HCT116 (cell line): ENCODE results near the gene VPS45. TPM values are rescaled to one million over a fixed set of nuclear protein-coding genes. Genes with fewer than 3 reads are reported as not detected.

Experiments used
- ATAC-seq: fragments of 200-7000 bp; cut with Tn5 transposase; 2 replicates; pipeline ENCODE4 v1.9.1; 2020; ENCODE audit warnings: mild to moderate bottlenecking, moderate library complexity
- BruUV-seq: library from RNA; stranded (reverse); fragments of 400-500 nt; replicated peaks from 2 replicates; lab custom pipeline; 2021; lab: Mats Ljungman, UMichigan
- CTCF ChIA-PET: fragments of 300-600 bp; sonication (Branson Sonifier 250); formaldehyde crosslinking; loops from one replicate; lab custom pipeline; 2021; ENCODE audit warnings: antibody characterized with exemption; lab: Charles Lee
- POLR2A ChIA-PET: fragments of 300-600, 350-600 bp; sonication (Branson Sonifier 250); formaldehyde crosslinking; loops from one replicate; lab custom pipeline; 2021; ENCODE audit warnings: antibody characterized with exemption; lab: Charles Lee
- RAD21 ChIA-PET, 2 experiments: fragments of 300-600 bp; sonication (Branson Sonifier 250); formaldehyde crosslinking; loops; one replicate each; lab custom pipeline; 2023; ENCODE audit warnings: low total read pairs in 2 of 2; ENCODE audit not compliant: uncharacterized antibody in 2 of 2, unreplicated experiment in 2 of 2, low non-redundant PET in 1 of 2; lab: Charles Lee
- DNase-seq: peaks from one replicate; pipeline ENCODE4 v3.0.0-alpha.2; 2010; ENCODE audit warnings: low read depth, low spot score
- H2AFZ ChIP-seq: fragments of 200-600 bp; shearing (Covaris generic), sonication (generic); 2 replicates; pipeline ENCODE4 v1.6.1; 2017; ENCODE audit warnings: low read depth, mixed run types, mixed read lengths, antibody characterized with exemption, low read length; ENCODE audit not compliant: poor library complexity, severe bottlenecking
- H3K27ac ChIP-seq: 2 replicates; pipeline ENCODE4 v1.5.1; 2012; ENCODE audit warnings: low read depth, low read length
- H3K27me3 ChIP-seq: fragments of 200-600 bp; sonication (generic); 2 replicates; pipeline ENCODE4 v1.6.1; 2016; ENCODE audit warnings: mixed run types, low read length, mixed read lengths; ENCODE audit not compliant: insufficient read depth
- H3K36me3 ChIP-seq, 2 experiments: fragments of 200-500 bp in 1 of 2; fragments of 200-600 bp in 1 of 2; sonication (Bioruptor generic) in 1 of 2; sonication (generic) in 1 of 2; 2 replicates each; pipeline versions ENCODE4 v1.5.1 to v1.6.1; 2014 to 2016; ENCODE audit warnings: low read length in 2 of 2, inconsistent platforms in 1 of 2, mixed read lengths in 1 of 2, mixed run types in 1 of 2; ENCODE audit not compliant: insufficient read depth in 2 of 2, control insufficient read depth in 1 of 2
- H3K4me1 ChIP-seq, 2 experiments: fragments of 200-600 bp in 1 of 2; sonication (generic) in 1 of 2; 2 replicates each; pipeline versions ENCODE4 v1.5.1 to v1.6.1; 2012 to 2017; ENCODE audit warnings: low read length in 2 of 2, inconsistent platforms in 1 of 2, mild to moderate bottlenecking in 1 of 2, mixed read lengths in 1 of 2, mixed run types in 1 of 2, moderate library complexity in 1 of 2; ENCODE audit not compliant: insufficient read depth in 2 of 2, control insufficient read depth in 1 of 2
- H3K4me2 ChIP-seq: fragments of 200-600 bp; sonication (generic); 2 replicates; pipeline ENCODE4 v1.6.1; 2017; ENCODE audit warnings: mixed run types, low read length, mixed read lengths
- H3K4me3 ChIP-seq, 2 experiments: fragments of 200-600 bp in 1 of 2; sonication (generic) in 1 of 2; replicated peaks in 1 of 2; 2 replicates each; pipeline ENCODE4 v1.5.1; 2011 to 2016; ENCODE audit warnings: low read length in 2 of 2, control low read depth in 1 of 2, low read depth in 1 of 2, mild to moderate bottlenecking in 1 of 2, mixed read lengths in 1 of 2, mixed run types in 1 of 2
- H3K79me2 ChIP-seq: fragments of 200-600 bp; sonication (generic); 2 replicates; pipeline ENCODE4 v1.6.1; 2017; ENCODE audit warnings: mild to moderate bottlenecking, mixed run types, low read length, moderate library complexity, mixed read lengths; ENCODE audit not compliant: insufficient read depth
- H3K9ac ChIP-seq: fragments of 200-600 bp; sonication (generic); 2 replicates; pipeline ENCODE4 v1.6.1; 2016; ENCODE audit warnings: low read length, mixed read lengths
- H3K9me2 ChIP-seq: fragments of 200-600 bp; sonication (generic), shearing (Covaris generic); 2 replicates; pipeline ENCODE4 v1.6.1; 2017; ENCODE audit warnings: mixed run types, mild to moderate bottlenecking, moderate library complexity; ENCODE audit not compliant: insufficient read depth
- H3K9me3 ChIP-seq, 2 experiments: fragments of 200-500 bp in 1 of 2; fragments of 200-600 bp in 1 of 2; sonication (Bioruptor generic) in 1 of 2; sonication (generic) in 1 of 2; 2 replicates each; pipeline ENCODE4 v1.6.1; 2014 to 2017; ENCODE audit warnings: low read length in 2 of 2, mixed read lengths in 2 of 2, inconsistent platforms in 1 of 2, low read depth in 1 of 2, mild to moderate bottlenecking in 1 of 2, mixed run types in 1 of 2, moderate library complexity in 1 of 2; ENCODE audit not compliant: control insufficient read depth in 1 of 2, insufficient read depth in 1 of 2
- H4K20me1 ChIP-seq: fragments of 200-600 bp; sonication (generic), shearing (Covaris generic); 2 replicates; pipeline ENCODE4 v1.6.1; 2017; ENCODE audit warnings: mixed run types, mild to moderate bottlenecking, moderate library complexity; ENCODE audit not compliant: insufficient read depth
- CBX3 ChIP-seq: IDR thresholded peaks from 2 replicates; pipeline ENCODE4 v1.6.1; 2012; ENCODE audit warnings: low read depth
- CEBPB ChIP-seq: IDR thresholded peaks from 2 replicates; pipeline ENCODE4 v1.6.1; 2012; ENCODE audit warnings: low read depth
- CTCF ChIP-seq, 3 experiments: fragments of 200-600 bp in 1 of 3; sonication (generic) in 1 of 3; IDR thresholded peaks in 2 of 3; conservative IDR thresholded peaks in 1 of 3; 2 replicates each; pipeline ENCODE4 v1.5.1; 2012 to 2017; ENCODE audit warnings: low read depth in 2 of 3, low read length in 2 of 3, antibody characterized with exemption in 1 of 3, borderline replicate concordance in 1 of 3, control low read depth in 1 of 3, mild to moderate bottlenecking in 1 of 3, mixed read lengths in 1 of 3, mixed run types in 1 of 3, moderate library complexity in 1 of 3; ENCODE audit not compliant: insufficient read depth in 1 of 3
- EGR1 ChIP-seq: IDR thresholded peaks from 2 replicates; pipeline ENCODE4 v1.6.1; 2012; ENCODE audit warnings: low read depth
- ELF1 ChIP-seq: IDR thresholded peaks from 2 replicates; pipeline ENCODE4 v1.6.1; 2012; ENCODE audit warnings: low read depth, borderline replicate concordance
- EZH2 ChIP-seq: fragments of 200-600 bp; sonication (generic); IDR thresholded peaks from 2 replicates; pipeline ENCODE4 v1.6.1; 2017; ENCODE audit warnings: antibody characterized with exemption, mixed run types
- EZH2phosphoT487 ChIP-seq: fragments of 200-600 bp; IDR thresholded peaks from 2 replicates; pipeline ENCODE4 v1.6.1; 2018; ENCODE audit warnings: antibody characterized with exemption, borderline replicate concordance
- FOSL1 ChIP-seq: IDR thresholded peaks from 2 replicates; pipeline ENCODE4 v1.6.1; 2012; ENCODE audit warnings: low read depth
- POLR2A ChIP-seq: IDR thresholded peaks from 2 replicates; pipeline ENCODE4 v1.7.0; 2011; ENCODE audit warnings: borderline replicate concordance; ENCODE audit not compliant: insufficient read depth, insufficient read length; ENCODE audit errors: extremely low read depth
- POLR2AphosphoS5 ChIP-seq: IDR thresholded peaks from 2 replicates; pipeline ENCODE4 v1.6.1; 2011; ENCODE audit warnings: mild to moderate bottlenecking, low read depth, low read length, moderate library complexity
- RAD21 ChIP-seq: IDR thresholded peaks from 2 replicates; pipeline ENCODE4 v1.6.1; 2012; ENCODE audit warnings: low read depth, mild to moderate bottlenecking
- SIN3A ChIP-seq: IDR thresholded peaks from 2 replicates; pipeline ENCODE4 v1.6.1; 2012; ENCODE audit warnings: low read depth
- SP1 ChIP-seq: IDR thresholded peaks from 2 replicates; pipeline ENCODE4 v1.6.1; 2012; ENCODE audit warnings: low read depth
- SRF ChIP-seq: IDR thresholded peaks from 2 replicates; pipeline ENCODE4 v1.6.1; 2012; ENCODE audit warnings: low read depth
- TCF7L2 ChIP-seq: IDR thresholded peaks from 2 replicates; pipeline ENCODE4 v1.7.0; 2011; ENCODE audit warnings: borderline replicate concordance, inconsistent platforms; ENCODE audit not compliant: insufficient read depth, insufficient read length; ENCODE audit errors: extremely low read depth
- YY1 ChIP-seq: IDR thresholded peaks from 2 replicates; pipeline ENCODE4 v1.6.1; 2011; ENCODE audit warnings: low read length, low read depth, moderate library complexity, mild to moderate bottlenecking; ENCODE audit not compliant: insufficient replicate concordance; ENCODE audit errors: extremely low read depth
- ZFX ChIP-seq: fragments of 450-650 bp; IDR thresholded peaks from 2 replicates; pipeline ENCODE4 v1.6.1; 2017
- intact Hi-C: fragments of 100-400 bp; cut with micrococcal nuclease; formaldehyde crosslinking; loops from 2 replicates; pipeline ENCODE4 v1.10.0; 2022
- total RNA-seq: library from RNA; stranded (reverse); gene quantifications from one replicate; pipeline ENCODE4 v1.2.1, GENCODE V29; 2021; ENCODE audit not compliant: unreplicated experiment
- TF ChIP-seq, protein P1 (sequence below): IDR thresholded peaks from 2 replicates; pipeline ENCODE4 v1.6.1; 2012
- TF ChIP-seq, protein P2 (sequence below): IDR thresholded peaks from 2 replicates; pipeline ENCODE4 v1.6.1; 2012

VPS45 gene
- total RNA-seq, 1 experiment from 2014 or later, result 28.1 TPM

DNA sequence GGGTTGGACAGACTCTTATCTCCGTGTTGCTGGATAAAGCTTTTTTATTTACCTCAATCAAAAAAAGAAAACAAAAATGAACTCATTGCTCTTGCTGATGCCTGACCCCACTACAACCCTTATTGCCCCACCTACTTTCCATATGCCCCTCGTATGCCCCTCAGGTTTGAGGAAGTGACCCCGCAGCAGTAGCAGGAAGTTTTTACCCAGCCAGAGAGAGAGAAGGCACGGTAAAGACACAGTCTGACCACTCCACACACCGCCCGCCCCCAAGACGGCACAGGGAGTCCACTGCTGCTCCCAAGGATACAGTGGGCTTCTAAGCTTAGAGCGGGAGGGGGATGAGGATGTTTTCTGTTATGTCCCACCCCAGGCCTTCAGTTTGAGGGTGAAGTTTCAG, 92.0 kb downstream of the VPS45 start:
- no TSS peak for BruUV-seq
- Histone ChIP-seq H2AFZ (no peak overlapping the region), H3K27me3 (no peaks in the 10 kb centered on the region), H3K9ac (no peak overlapping the region), H3K36me3 (peaks cover 0 to 3% of the 10 kb centered on the region in 2 experiments; a peak in 2 of 4 replicates), H3K4me2 (no peak overlapping the region), H3K4me1 (peaks cover 5 to 16% of the 10 kb centered on the region in 2 experiments; a peak in 2 of 4 replicates), H3K9me2 (no peaks in the 10 kb centered on the region), H3K79me2 (no peaks in the 10 kb centered on the region), H3K4me3 (no peak overlapping the region), H3K9me3 (no peaks in the 10 kb centered on the region), H4K20me1 (no peaks in the 10 kb centered on the region), H3K27ac (no peak overlapping the region)
- ChIA-PET POLR2A (no interaction called here), RAD21 (no interaction called here), CTCF (no interaction called here)
- TF ChIP-seq, protein P1, sequence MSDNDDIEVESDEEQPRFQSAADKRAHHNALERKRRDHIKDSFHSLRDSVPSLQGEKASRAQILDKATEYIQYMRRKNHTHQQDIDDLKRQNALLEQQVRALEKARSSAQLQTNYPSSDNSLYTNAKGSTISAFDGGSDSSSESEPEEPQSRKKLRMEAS, result no peak
- no peak for TF ChIP-seq EZH2
- no peak for TF ChIP-seq SIN3A
- no peak for TF ChIP-seq EGR1
- no peak for TF ChIP-seq EZH2phosphoT487
- TF ChIP-seq POLR2A, result no peak
- no peak for TF ChIP-seq CBX3
- TF ChIP-seq CEBPB, result no peak
- TF ChIP-seq, protein P2, sequence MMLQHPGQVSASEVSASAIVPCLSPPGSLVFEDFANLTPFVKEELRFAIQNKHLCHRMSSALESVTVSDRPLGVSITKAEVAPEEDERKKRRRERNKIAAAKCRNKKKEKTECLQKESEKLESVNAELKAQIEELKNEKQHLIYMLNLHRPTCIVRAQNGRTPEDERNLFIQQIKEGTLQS, result no peak
- no peak for TF ChIP-seq TCF7L2
- TF ChIP-seq FOSL1, result no peak
- ATAC-seq (no peak), DNase-seq (no peak)
- intact Hi-C loops, result no loop called here

DNA sequence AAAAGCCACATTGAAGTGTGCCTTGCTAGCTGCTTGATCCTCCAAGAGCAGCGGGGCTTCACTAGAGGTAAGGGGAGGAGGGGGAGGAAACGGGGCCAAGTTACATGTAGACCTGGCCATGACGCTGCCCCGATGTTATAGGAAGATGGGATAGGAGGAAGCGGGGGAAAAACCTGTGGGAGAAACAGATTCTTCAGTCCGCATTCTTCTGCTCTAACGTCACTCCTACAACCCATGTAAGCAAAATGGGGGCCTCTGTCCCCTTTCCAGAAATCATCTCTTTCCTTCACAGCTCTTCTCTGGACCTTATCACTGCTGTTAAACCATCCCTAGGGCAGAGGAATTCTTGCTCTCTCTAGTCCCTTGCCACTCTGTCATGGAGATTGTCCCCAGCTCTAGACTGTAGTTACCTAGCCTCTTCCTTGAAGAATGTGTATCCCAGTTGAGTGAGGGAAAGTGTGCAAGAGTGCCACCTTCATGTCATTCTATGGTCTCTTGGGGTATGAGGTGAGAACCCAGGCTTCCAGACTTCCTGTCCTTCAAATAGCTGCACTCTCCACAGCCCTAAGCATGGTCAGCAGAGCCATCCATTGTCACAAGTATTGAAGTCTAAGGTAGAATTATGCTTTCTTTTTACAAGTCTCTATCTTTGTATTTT, 93.5 kb downstream of the VPS45 start:
- ATAC-seq, result no peak
- H3K9me2 ChIP-seq, result no peaks in the 10 kb centered on the region
- H3K9me3 ChIP-seq, result no peaks in the 10 kb centered on the region
- DNase-seq, result no peak
- no TSS peak for BruUV-seq
- intact Hi-C loops, result no loop called here
- ChIA-PET POLR2A (no interaction called here), RAD21 (no interaction called here), CTCF (interaction anchor here (1.3 kb wide), 1 partner anchor 88 kb away, joined by 7 read pairs; no protein-coding TSS in a partner anchor)
- H3K36me3 ChIP-seq, result peaks cover 0 to 3% of the 10 kb centered on the region in 2 experiments; a peak in 2 of 4 replicates
- no peak for TF ChIP-seq POLR2A
- TF ChIP-seq POLR2AphosphoS5, result no peak
- TF ChIP-seq ZFX, result no peak
- TF ChIP-seq SRF, result no peak
- no peak for TF ChIP-seq SIN3A
- no peak for TF ChIP-seq ELF1
- TF ChIP-seq YY1, result no peak
- no peak for TF ChIP-seq SP1
- TF ChIP-seq RAD21, result no peak; the same call in 1 of the 2 replicates
- no peak for TF ChIP-seq CTCF (IDR thresholded peaks at IDR 0.05 in 2 of 3, conservative IDR thresholded peaks at IDR 0.05 in 1 of 3; ENCODE audit: borderline replicate concordance in 1 of 3, insufficient read depth in 1 of 3, low read depth in 2 of 3, low read length in 2 of 3)
- TF ChIP-seq FOSL1, result no peak
- no peak for TF ChIP-seq EGR1
- H4K20me1 ChIP-seq, result no peaks in the 10 kb centered on the region
- H3K79me2 ChIP-seq, result no peaks in the 10 kb centered on the region
- H3K9ac ChIP-seq, result no peak overlapping the region
- no peak overlapping the region for H3K4me2 ChIP-seq
- peaks cover 5 to 16% of the 10 kb centered on the region in 2 experiments; a peak in 2 of 4 replicates for H3K4me1 ChIP-seq
- H3K27ac ChIP-seq, result no peak overlapping the region
- H2AFZ ChIP-seq, result no peak overlapping the region
- H3K27me3 ChIP-seq, result no peaks in the 10 kb centered on the region
- no peak overlapping the region for H3K4me3 ChIP-seq
